WERI-Rb-1 (cell line): ENCODE measurements around the gene SMPD3.

ENCODE experiments used
- DNase-seq: peaks from one replicate; pipeline ENCODE4 v3.0.0-alpha.2; 2020
- H3K27ac ChIP-seq: fragments of 250-450 bp; sonication (Bioruptor Pico); 2 replicates; pipeline ENCODE4 v1.5.1; 2020; ENCODE audit warnings: mild to moderate bottlenecking, moderate library complexity
- H3K27me3 ChIP-seq: fragments of 250-450 bp; sonication (Bioruptor Pico); 2 replicates; pipeline ENCODE4 v1.5.1; 2021; ENCODE audit warnings: mild to moderate bottlenecking, low read depth, moderate library complexity; ENCODE audit not compliant: insufficient read depth, severe bottlenecking
- H3K36me3 ChIP-seq: fragments of 250-450 bp; sonication (Bioruptor Pico); 2 replicates; pipeline ENCODE4 v1.5.1; 2020; ENCODE audit warnings: mild to moderate bottlenecking, moderate library complexity
- H3K4me3 ChIP-seq: 2 replicates; pipeline ENCODE4 v1.5.1; 2011; ENCODE audit warnings: low read depth, mild to moderate bottlenecking, control low read depth, low read length
- H3K9me3 ChIP-seq: fragments of 250-450 bp; sonication (Bioruptor Pico); 2 replicates; pipeline ENCODE4 v1.5.1; 2021; ENCODE audit warnings: mild to moderate bottlenecking, moderate library complexity; ENCODE audit not compliant: severe bottlenecking
- CTCF ChIP-seq: IDR thresholded peaks from 2 replicates; pipeline ENCODE4 v1.5.1; 2011; ENCODE audit warnings: low read depth, mild to moderate bottlenecking, control low read depth, inconsistent platforms, low read length

The SMPD3 gene

GRCh38 chr16:68360547-68360946 is 87.8 kb downstream of the SMPD3 start:
- H3K4me3 ChIP-seq: no peak overlapping the region
- H3K27ac ChIP-seq: no peak overlapping the region
- H3K9me3 ChIP-seq: no peaks in the 10 kb centered on the region
- TF ChIP-seq CTCF: no peak
- no peak for DNase-seq
- H3K27me3 ChIP-seq: no peaks in the 10 kb centered on the region
- peaks cover 22% of the 10 kb centered on the region for H3K36me3 ChIP-seq

GRCh38 chr16:68359398-68360191 is 88.7 kb downstream of the SMPD3 start:
- no peak for TF ChIP-seq CTCF
- Histone ChIP-seq H3K36me3 (peaks cover 28% of the 10 kb centered on the region), H3K27ac (no peak overlapping the region), H3K4me3 (no peak overlapping the region), H3K27me3 (no peaks in the 10 kb centered on the region), H3K9me3 (no peaks in the 10 kb centered on the region)
- no peak for DNase-seq

GRCh38 chr16:68358951-68359350 is 89.4 kb downstream of the SMPD3 start:
- no peak for TF ChIP-seq CTCF
- Histone ChIP-seq H3K36me3 (peaks cover 28% of the 10 kb centered on the region), H3K27ac (no peak overlapping the region), H3K4me3 (no peak overlapping the region), H3K9me3 (no peaks in the 10 kb centered on the region), H3K27me3 (no peaks in the 10 kb centered on the region)
- no peak for DNase-seq

GRCh38 chr16:68357923-68358322 is 90.4 kb downstream of the SMPD3 start:
- H3K9me3 ChIP-seq: no peaks in the 10 kb centered on the region
- H3K4me3 ChIP-seq: no peak overlapping the region
- DNase-seq: no peak
- TF ChIP-seq CTCF: no peak
- H3K36me3 ChIP-seq: peaks cover 33% of the 10 kb centered on the region
- H3K27me3 ChIP-seq: no peaks in the 10 kb centered on the region
- no peak overlapping the region for H3K27ac ChIP-seq

GRCh38 chr16:68357521-68357922 is 90.8 kb downstream of the SMPD3 start:
- TF ChIP-seq CTCF: no peak
- H3K27ac ChIP-seq: no peak overlapping the region
- no peaks in the 10 kb centered on the region for H3K27me3 ChIP-seq
- H3K36me3 ChIP-seq: peaks cover 37% of the 10 kb centered on the region
- no peaks in the 10 kb centered on the region for H3K9me3 ChIP-seq
- no peak overlapping the region for H3K4me3 ChIP-seq
- no peak for DNase-seq

GRCh38 chr16:68356919-68357286 is 91.4 kb downstream of the SMPD3 start:
- peaks cover 44% of the 10 kb centered on the region for H3K36me3 ChIP-seq
- no peaks in the 10 kb centered on the region for H3K9me3 ChIP-seq
- no peak overlapping the region for H3K4me3 ChIP-seq

More at GRCh38 chr16:68356919-68357286, 91.4 kb downstream of the SMPD3 start:
- TF ChIP-seq CTCF: no peak
- DNase-seq: no peak
- no peaks in the 10 kb centered on the region for H3K27me3 ChIP-seq
- H3K27ac ChIP-seq: no peak overlapping the region
